HepG2 (cell line): ENCODE measurements around the gene SLC25A33. TPM values are rescaled to one million over a fixed set of nuclear protein-coding genes. Genes with fewer than 3 reads are reported as not detected.

Experiments
- ATAC-seq: fragments of 200-7000 bp; cut with Tn5 transposase; 3 replicates; pipeline ENCODE4 v1.9.1; 2020; ENCODE audit warnings: mild to moderate bottlenecking, moderate library complexity
- BruUV-seq: library from RNA; stranded (reverse); fragments of 400-500 nt; replicated peaks from 2 replicates; lab custom pipeline; 2021; lab: Mats Ljungman, UMichigan
- CTCF ChIA-PET: fragments of 300-600 bp; formaldehyde crosslinking; extraction: SDS; loops from one replicate; lab custom pipeline; 2021; ENCODE audit warnings: low total read pairs, inconsistent platforms, low intra/inter-chr PET ratio; lab: Yijun Ruan, JAX
- POLR2A ChIA-PET: fragments of 350-600 bp; sonication (Branson Sonifier 250); formaldehyde crosslinking; loops from one replicate; lab custom pipeline; 2020; ENCODE audit warnings: antibody characterized with exemption, inconsistent platforms; lab: Yijun Ruan, JAX
- DNase-seq: peaks from one replicate; pipeline ENCODE4 v3.0.0-alpha.2; 2015; ENCODE audit warnings: low spot score
- FAIRE-seq: peaks from 3 replicates; lab custom pipeline; 2011; peaks lifted over from hg19 to GRCh38; lab: Jason Lieb, UNC
- H2AFZ ChIP-seq: one replicate; pipeline ENCODE4 v1.6.1; 2011; ENCODE audit warnings: low read length, inconsistent platforms
- H3K27ac ChIP-seq: fragments of 300-600 bp; 3 replicates; pipeline ENCODE4 v1.8.0; 2011; ENCODE audit warnings: mixed run types, mild to moderate bottlenecking, mixed read lengths, low read length, inconsistent platforms; ENCODE audit not compliant: insufficient read depth; ENCODE audit errors: extremely low read length
- H3K27me3 ChIP-seq, 2 experiments: fragments of 200-600 bp in 1 of 2; 2 replicates in 1 of 2; 3 replicates in 1 of 2; pipeline versions ENCODE4 v1.6.0 to v1.8.0; 2011; ENCODE audit warnings: low read length in 2 of 2, mild to moderate bottlenecking in 2 of 2, moderate library complexity in 2 of 2, inconsistent platforms in 1 of 2; ENCODE audit not compliant: insufficient read depth in 2 of 2, control insufficient read depth in 1 of 2
- H3K36me3 ChIP-seq, 2 experiments: fragments of 200-600 bp in 1 of 2; replicated peaks in 1 of 2; 2 replicates in 1 of 2; 3 replicates in 1 of 2; pipeline versions ENCODE4 v1.5.1 to v1.8.0; 2011; ENCODE audit warnings: low read length in 2 of 2, inconsistent platforms in 1 of 2; ENCODE audit not compliant: insufficient read depth in 2 of 2, control insufficient read depth in 1 of 2
- H3K4me1 ChIP-seq: 2 replicates; pipeline ENCODE4 v1.5.1; 2012; ENCODE audit warnings: low read length, inconsistent platforms; ENCODE audit not compliant: insufficient read depth
- H3K4me2 ChIP-seq: 2 replicates; pipeline ENCODE4 v1.6.0; 2011; ENCODE audit warnings: low read depth, low read length, inconsistent platforms
- H3K4me3 ChIP-seq, 3 experiments: fragments of 200-600 bp in 1 of 3; sonication (generic), shearing (Covaris generic) in 1 of 3; replicated peaks in 1 of 3; 2 replicates each; pipeline ENCODE4 v1.5.1; 2011 to 2016; ENCODE audit warnings: low read length in 3 of 3, inconsistent platforms in 2 of 3, low read depth in 2 of 3, mild to moderate bottlenecking in 2 of 3, control low read depth in 1 of 3, mixed read lengths in 1 of 3; ENCODE audit not compliant: insufficient read depth in 1 of 3
- H3K79me2 ChIP-seq: one replicate; pipeline ENCODE4 v1.6.1; 2011; ENCODE audit warnings: low read length, inconsistent platforms; ENCODE audit not compliant: insufficient read depth
- H3K9ac ChIP-seq: 2 replicates; pipeline ENCODE4 v1.6.0; 2011; ENCODE audit warnings: mild to moderate bottlenecking, low read depth, low read length, inconsistent platforms; ENCODE audit not compliant: insufficient read depth
- H3K9me3 ChIP-seq: 2 replicates; pipeline ENCODE4 v1.5.1; 2012; ENCODE audit warnings: mild to moderate bottlenecking, low read length
- H4K20me1 ChIP-seq: 2 replicates; pipeline ENCODE4 v1.6.0; 2011; ENCODE audit warnings: inconsistent platforms, mild to moderate bottlenecking, low read length, moderate library complexity; ENCODE audit not compliant: insufficient read depth
- AGO1 ChIP-seq: fragments of 200-400 bp; formaldehyde crosslinking; IDR thresholded peaks from 2 replicates; pipeline ENCODE4 v1.6.1; 2017; ENCODE audit warnings: mild to moderate bottlenecking, low read depth, low read length, moderate library complexity; ENCODE audit not compliant: poor library complexity, severe bottlenecking
- AGO2 ChIP-seq: fragments of 200-400 bp; formaldehyde crosslinking; optimal IDR thresholded peaks from 2 replicates; pipeline ENCODE3; 2017; ENCODE audit warnings: mild to moderate bottlenecking, low read depth, low read length, moderate library complexity
- ATAD3A ChIP-seq: sonication (generic); formaldehyde crosslinking; IDR thresholded peaks from 2 replicates; pipeline ENCODE4 v1.4.0; 2020; ENCODE audit warnings: missing genetic modification reagents
- CBX2 ChIP-seq, 2 experiments: fragments of 200-600 bp in 1 of 2; sonication (generic); formaldehyde crosslinking in 1 of 2; IDR thresholded peaks; 2 replicates each; pipeline versions ENCODE4 v1.7.0 to v1.8.1; 2018 to 2022; ENCODE audit warnings: low read depth in 2 of 2, low read length in 1 of 2, mild to moderate bottlenecking in 1 of 2, missing genetic modification reagents in 1 of 2
- CCDC6 ChIP-seq: sonication (generic); formaldehyde crosslinking; IDR thresholded peaks from 2 replicates; pipeline ENCODE4 v1.8.1; 2022; ENCODE audit warnings: mild to moderate bottlenecking, missing genetic modification reagents, moderate library complexity
- CEBPG ChIP-seq: IDR thresholded peaks from 2 replicates; pipeline ENCODE4 v1.6.1; 2016
- HES4 ChIP-seq: sonication (generic); formaldehyde crosslinking; IDR thresholded peaks from 2 replicates; pipeline ENCODE4 v1.9.0; 2021; ENCODE audit warnings: mild to moderate bottlenecking, missing genetic modification reagents, borderline replicate concordance
- LCORL ChIP-seq, 2 experiments: fragments of 450-650 bp in 1 of 2; sonication (generic) in 1 of 2; formaldehyde crosslinking in 1 of 2; IDR thresholded peaks; 2 replicates each; pipeline versions ENCODE4 v1.5.0 to v1.6.1; 2017 to 2020; ENCODE audit warnings: antibody characterized with exemption in 1 of 2, missing genetic modification reagents in 1 of 2
- MIXL1 ChIP-seq: IDR thresholded peaks from 2 replicates; pipeline ENCODE4 v1.6.1; 2016
- MXD3 ChIP-seq: IDR thresholded peaks from 2 replicates; pipeline ENCODE4 v1.6.1; 2016; ENCODE audit warnings: mild to moderate bottlenecking, missing biosample characterization, missing genetic modification reagents
- NFE2L1 ChIP-seq: sonication (generic); formaldehyde crosslinking; IDR thresholded peaks from 2 replicates; pipeline ENCODE4 v1.4.0; 2020; ENCODE audit warnings: missing genetic modification reagents, mild to moderate bottlenecking, borderline replicate concordance
- NFKB2 ChIP-seq: sonication (generic); formaldehyde crosslinking; IDR thresholded peaks from 2 replicates; pipeline ENCODE4 v1.4.0; 2020; ENCODE audit warnings: missing genetic modification reagents, borderline replicate concordance
- SALL2 ChIP-seq: sonication (generic); formaldehyde crosslinking; IDR thresholded peaks from 2 replicates; pipeline ENCODE4 v1.8.1; 2023; ENCODE audit warnings: mild to moderate bottlenecking, missing genetic modification reagents, inconsistent platforms
- TP53 ChIP-seq: sonication (generic); formaldehyde crosslinking; conservative IDR thresholded peaks from 2 replicates; pipeline ENCODE4 v1.4.0; 2020; ENCODE audit warnings: missing genetic modification reagents
- ZC3H13 ChIP-seq: sonication (generic); formaldehyde crosslinking; IDR thresholded peaks from 2 replicates; pipeline ENCODE4 v1.8.1; 2023; ENCODE audit warnings: mild to moderate bottlenecking, missing genetic modification reagents, moderate library complexity
- ZNF687 ChIP-seq: sonication (generic); formaldehyde crosslinking; IDR thresholded peaks from 2 replicates; pipeline ENCODE4 v1.5.1; 2020; ENCODE audit warnings: mild to moderate bottlenecking, missing genetic modification reagents, moderate library complexity
- ZSCAN25 ChIP-seq: sonication (generic); formaldehyde crosslinking; IDR thresholded peaks from 2 replicates; pipeline ENCODE4 v1.8.0; 2022; ENCODE audit warnings: mild to moderate bottlenecking, missing genetic modification reagents
- WGBS: methylation state at CpG from one replicate; pipeline ENCODE4 v1.1.6; 2017; ENCODE audit warnings: low lambda C conversion rate; 5-methylcytosine and 5-hydroxymethylcytosine counted together
- in situ Hi-C: cut with HindIII; loops from 2 replicates; pipeline ENCODE4 v1.10.0; 2017; ENCODE audit warnings: low pct_unique_long_range_greater_than_20kb; ENCODE audit not compliant: extremely low pct_ligation_motif_present
- intact Hi-C: fragments of 100-400 bp; cut with micrococcal nuclease; formaldehyde crosslinking; loops from one replicate; pipeline ENCODE4 v1.10.0; 2022; ENCODE audit not compliant: unreplicated experiment
- polyA plus RNA-seq, 8 experiments: library from polyadenylated mRNA; depleted of rRNA in 3 of 8; stranded (reverse) in 7 of 8; unstranded in 1 of 8; fragments of >200 nt; fragmentation: Illumina TruSeq in 4 of 8; extraction: Trizol in 4 of 8; gene quantifications; 2 replicates each; pipeline versions ENCODE4 v1.2.1 to v1.2.3, GENCODE V29; 2011 to 2016; ENCODE audit warnings: low read depth in 4 of 8, missing spikeins in 1 of 8, mixed read lengths in 1 of 8; ENCODE audit not compliant: insufficient read depth in 1 of 8
- total RNA-seq, 5 experiments: library from RNA; depleted of rRNA; stranded (reverse); fragments of >200 nt; fragmentation: Illumina TruSeq; extraction: Trizol; gene quantifications; 2 replicates each; pipeline ENCODE4 v1.2.3, GENCODE V29; 2016; ENCODE audit warnings: low read depth in 1 of 5
- TF ChIP-seq, protein P1 (sequence below): sonication (generic); formaldehyde crosslinking; conservative IDR thresholded peaks from 2 replicates; pipeline ENCODE4 v1.5.0; 2020; ENCODE audit warnings: missing genetic modification reagents

SLC25A33 gene
- total and polyA plus RNA-seq, 2 of the 13 experiments (the other 11 are each of a cell fraction or from before 2014, with no cell fraction given): 15.4 to 50.3 TPM

- ChIA-PET CTCF (no interaction called here), POLR2A (interaction anchor here (0.9 kb wide), 1 partner anchor 27 kb away, joined by 3 read pairs; the partner anchor contains the start of gene TMEM201)
- Histone ChIP-seq H3K4me2 (no peak overlapping the region), H4K20me1 (no peaks in the 10 kb centered on the region), H3K27me3 (peaks cover 0 to 1% of the 10 kb centered on the region in 2 experiments; a peak in 1 of 5 replicates), H3K79me2 (no peaks in the 10 kb centered on the region), H3K9ac (no peak overlapping the region), H3K4me3 (no peak overlapping the region), H3K9me3 (no peaks in the 10 kb centered on the region), H3K4me1 (peaks cover 21% of the 10 kb centered on the region; the same call in 1 of the 2 replicates), H3K27ac (no peak overlapping the region), H3K36me3 (peaks cover 4 to 8% of the 10 kb centered on the region in 2 experiments; a peak in 1 of 5 replicates), H2AFZ (no peak overlapping the region)
- peak; percentile 35 for DNase-seq
- FAIRE-seq: peak; percentile 77
- in situ Hi-C loops: no loop called here
- peak; percentile 80 for ATAC-seq
- no TSS peak for BruUV-seq
- WGBS: 43% methylated on average over 9 of the region's 16 CpGs
- intact Hi-C loops: no loop called here
- TF ChIP-seq CBX2 (IDR thresholded peaks at IDR 0.05; ENCODE audit: low read depth, low read length) (no peak), CBX2 (CRISPR knock-in tag; IDR thresholded peaks at IDR 0.05; ENCODE audit: low read depth) (no peak), ZSCAN25 (no peak), LCORL (IDR thresholded peaks at IDR 0.05) (no peak), LCORL (CRISPR knock-in tag; IDR thresholded peaks at IDR 0.05) (no peak), CEBPG (peak; percentile 54; the same call in 1 of the 2 replicates), NFKB2 (CRISPR knock-in tag) (0 out of 2 replicates have a peak, but pooled peaks have one; percentile 34), TP53 (CRISPR knock-in tag) (0 out of 2 replicates have a peak, but pooled peaks have one; percentile 36), NFE2L1 (CRISPR knock-in tag) (no peak), CCDC6 (CRISPR knock-in tag) (no peak), ATAD3A (CRISPR knock-in tag) (no peak), HES4 (no peak), AGO2 (peak; percentile 74), AGO1 (peak; percentile 66), ZNF687 (0 out of 2 replicates have a peak, but pooled peaks have one; percentile 15), ZC3H13 (CRISPR knock-in tag) (0 out of 2 replicates have a peak, but pooled peaks have one; percentile 47), SALL2 (CRISPR knock-in tag) (0 out of 2 replicates have a peak, but pooled peaks have one; percentile 19), MXD3 (CRISPR knock-in tag) (no peak), MIXL1 (no peak)
- TF ChIP-seq, protein P1, sequence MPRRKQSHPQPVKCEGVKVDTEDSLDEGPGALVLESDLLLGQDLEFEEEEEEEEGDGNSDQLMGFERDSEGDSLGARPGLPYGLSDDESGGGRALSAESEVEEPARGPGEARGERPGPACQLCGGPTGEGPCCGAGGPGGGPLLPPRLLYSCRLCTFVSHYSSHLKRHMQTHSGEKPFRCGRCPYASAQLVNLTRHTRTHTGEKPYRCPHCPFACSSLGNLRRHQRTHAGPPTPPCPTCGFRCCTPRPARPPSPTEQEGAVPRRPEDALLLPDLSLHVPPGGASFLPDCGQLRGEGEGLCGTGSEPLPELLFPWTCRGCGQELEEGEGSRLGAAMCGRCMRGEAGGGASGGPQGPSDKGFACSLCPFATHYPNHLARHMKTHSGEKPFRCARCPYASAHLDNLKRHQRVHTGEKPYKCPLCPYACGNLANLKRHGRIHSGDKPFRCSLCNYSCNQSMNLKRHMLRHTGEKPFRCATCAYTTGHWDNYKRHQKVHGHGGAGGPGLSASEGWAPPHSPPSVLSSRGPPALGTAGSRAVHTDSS (CRISPR knock-in tag): no peak
Measured at GRCh38 chr1:9615316-9616063, 76.2 kb downstream of the SLC25A33 start.
